Endothelial cell of umbilical vein (primary cell): Measurements from ENCODE around the gene GGACT.

Experiments used
- POLR2AphosphoS5 ChIP-seq: IDR thresholded peaks from 2 replicates; pipeline ENCODE4 v1.6.1; 2012; ENCODE audit warnings: low read depth, mild to moderate bottlenecking, control low read depth, low read length, moderate library complexity; ENCODE audit not compliant: insufficient read depth
- TF ChIP-seq, protein P1 (sequence below): IDR thresholded peaks from 2 replicates; pipeline ENCODE4 v1.6.1; 2011; ENCODE audit not compliant: insufficient read depth, insufficient read length

- TF ChIP-seq POLR2AphosphoS5 = no peak
- TF ChIP-seq, protein P1, sequence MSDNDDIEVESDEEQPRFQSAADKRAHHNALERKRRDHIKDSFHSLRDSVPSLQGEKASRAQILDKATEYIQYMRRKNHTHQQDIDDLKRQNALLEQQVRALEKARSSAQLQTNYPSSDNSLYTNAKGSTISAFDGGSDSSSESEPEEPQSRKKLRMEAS = no peak
Observed at GRCh38 chr13:100625447-100625846, 36.9 kb upstream of the GGACT start.
